ENCODE results near the gene CAMK2A. TPM values are rescaled to one million over a fixed set of nuclear protein-coding genes. Genes with fewer than 3 reads are reported as not detected.

Gene CAMK2A
- total and polyA plus RNA-seq, 4 donors: under 0.01 TPM; not detected in 3

DNA sequence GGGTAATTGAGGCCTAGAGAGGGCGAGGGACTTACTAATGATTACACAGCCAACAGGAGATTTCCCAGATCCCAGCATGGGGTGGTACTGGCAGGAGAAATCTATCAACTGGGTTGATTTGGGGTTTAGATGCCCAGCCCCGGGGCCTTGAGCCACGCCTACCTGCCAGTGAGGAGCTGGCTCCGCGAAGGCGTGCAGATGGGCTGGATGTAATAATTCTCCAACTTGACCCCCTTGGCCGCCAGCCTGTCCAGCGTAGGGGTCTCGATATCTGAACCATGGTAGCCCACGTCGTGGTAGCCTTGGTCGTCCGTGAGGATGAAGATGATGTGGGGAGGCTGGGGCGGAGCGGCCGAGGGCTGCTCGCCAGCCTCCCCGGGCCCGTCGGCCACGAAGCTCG, 12.3 kb upstream of the CAMK2A start:
- no peak for DNase-seq (ENCODE audit: low spot score)
- Histone ChIP-seq H3K27ac (ENCODE audit: low read depth in 1 of 2, low read length in 2 of 2) (no peak overlapping the region), H3K4me1 (ENCODE audit: control insufficient read depth in 4 of 4, insufficient read depth in 4 of 4, low read length in 3 of 4) (peaks cover 6 to 10% (median 8%) of the 10 kb centered on the region in 4 donors), H3K36me3 (ENCODE audit: control insufficient read depth in 4 of 4, insufficient read depth in 3 of 4, low read depth in 1 of 4, low read length in 3 of 4) (peaks cover 0 to 1% (median 0%) of the 10 kb centered on the region in 4 donors), H3K9me3 (ENCODE audit: control insufficient read depth in 4 of 4, low read length in 3 of 4) (no peaks in the 10 kb centered on the region), H3K9ac (ENCODE audit: low read depth in 1 of 2, low read length in 2 of 2) (no peak overlapping the region), H3K4me3 (ENCODE audit: low read depth in 1 of 3, low read length in 3 of 3) (no peak overlapping the region), H3K27me3 (ENCODE audit: control insufficient read depth in 4 of 4, insufficient read depth in 4 of 4, low read length in 3 of 4) (peaks cover 0 to 5% (median under 1%) of the 10 kb centered on the region in 4 donors)
- 31% methylated on average over 22 of the region's 22 CpGs for WGBS
- TF ChIP-seq, protein P1, sequence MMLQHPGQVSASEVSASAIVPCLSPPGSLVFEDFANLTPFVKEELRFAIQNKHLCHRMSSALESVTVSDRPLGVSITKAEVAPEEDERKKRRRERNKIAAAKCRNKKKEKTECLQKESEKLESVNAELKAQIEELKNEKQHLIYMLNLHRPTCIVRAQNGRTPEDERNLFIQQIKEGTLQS (IDR thresholded peaks at IDR 0.05): no peak
- TF ChIP-seq HNF4A (conservative IDR thresholded peaks at IDR 0.05) (no peak), NR2F2 (IDR thresholded peaks at IDR 0.05) (no peak), RAD21 (IDR thresholded peaks at IDR 0.05) (no peak), HNF4G (IDR thresholded peaks at IDR 0.05) (no peak), FOXA1 (IDR thresholded peaks at IDR 0.05) (no peak), RXRA (IDR thresholded peaks at IDR 0.05) (no peak), SP1 (IDR thresholded peaks at IDR 0.05) (no peak), EGR1 (IDR thresholded peaks at IDR 0.05; ENCODE audit: low read depth in 2 of 2) (no peak), TAF1 (conservative IDR thresholded peaks at IDR 0.05) (no peak), JUND (IDR thresholded peaks at IDR 0.05) (no peak), GABPA (IDR thresholded peaks at IDR 0.05 in 1 of 2, conservative IDR thresholded peaks at IDR 0.05 in 1 of 2) (no peak), YY1 (IDR thresholded peaks at IDR 0.05) (no peak), FOXA2 (IDR thresholded peaks at IDR 0.05) (no peak)
- TF ChIP-seq, protein P2, sequence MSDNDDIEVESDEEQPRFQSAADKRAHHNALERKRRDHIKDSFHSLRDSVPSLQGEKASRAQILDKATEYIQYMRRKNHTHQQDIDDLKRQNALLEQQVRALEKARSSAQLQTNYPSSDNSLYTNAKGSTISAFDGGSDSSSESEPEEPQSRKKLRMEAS (IDR thresholded peaks at IDR 0.05): no peak
- TF ChIP-seq, protein P3, sequence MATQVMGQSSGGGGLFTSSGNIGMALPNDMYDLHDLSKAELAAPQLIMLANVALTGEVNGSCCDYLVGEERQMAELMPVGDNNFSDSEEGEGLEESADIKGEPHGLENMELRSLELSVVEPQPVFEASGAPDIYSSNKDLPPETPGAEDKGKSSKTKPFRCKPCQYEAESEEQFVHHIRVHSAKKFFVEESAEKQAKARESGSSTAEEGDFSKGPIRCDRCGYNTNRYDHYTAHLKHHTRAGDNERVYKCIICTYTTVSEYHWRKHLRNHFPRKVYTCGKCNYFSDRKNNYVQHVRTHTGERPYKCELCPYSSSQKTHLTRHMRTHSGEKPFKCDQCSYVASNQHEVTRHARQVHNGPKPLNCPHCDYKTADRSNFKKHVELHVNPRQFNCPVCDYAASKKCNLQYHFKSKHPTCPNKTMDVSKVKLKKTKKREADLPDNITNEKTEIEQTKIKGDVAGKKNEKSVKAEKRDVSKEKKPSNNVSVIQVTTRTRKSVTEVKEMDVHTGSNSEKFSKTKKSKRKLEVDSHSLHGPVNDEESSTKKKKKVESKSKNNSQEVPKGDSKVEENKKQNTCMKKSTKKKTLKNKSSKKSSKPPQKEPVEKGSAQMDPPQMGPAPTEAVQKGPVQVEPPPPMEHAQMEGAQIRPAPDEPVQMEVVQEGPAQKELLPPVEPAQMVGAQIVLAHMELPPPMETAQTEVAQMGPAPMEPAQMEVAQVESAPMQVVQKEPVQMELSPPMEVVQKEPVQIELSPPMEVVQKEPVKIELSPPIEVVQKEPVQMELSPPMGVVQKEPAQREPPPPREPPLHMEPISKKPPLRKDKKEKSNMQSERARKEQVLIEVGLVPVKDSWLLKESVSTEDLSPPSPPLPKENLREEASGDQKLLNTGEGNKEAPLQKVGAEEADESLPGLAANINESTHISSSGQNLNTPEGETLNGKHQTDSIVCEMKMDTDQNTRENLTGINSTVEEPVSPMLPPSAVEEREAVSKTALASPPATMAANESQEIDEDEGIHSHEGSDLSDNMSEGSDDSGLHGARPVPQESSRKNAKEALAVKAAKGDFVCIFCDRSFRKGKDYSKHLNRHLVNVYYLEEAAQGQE (IDR thresholded peaks at IDR 0.05): no peak
- TF ChIP-seq, protein P4, sequence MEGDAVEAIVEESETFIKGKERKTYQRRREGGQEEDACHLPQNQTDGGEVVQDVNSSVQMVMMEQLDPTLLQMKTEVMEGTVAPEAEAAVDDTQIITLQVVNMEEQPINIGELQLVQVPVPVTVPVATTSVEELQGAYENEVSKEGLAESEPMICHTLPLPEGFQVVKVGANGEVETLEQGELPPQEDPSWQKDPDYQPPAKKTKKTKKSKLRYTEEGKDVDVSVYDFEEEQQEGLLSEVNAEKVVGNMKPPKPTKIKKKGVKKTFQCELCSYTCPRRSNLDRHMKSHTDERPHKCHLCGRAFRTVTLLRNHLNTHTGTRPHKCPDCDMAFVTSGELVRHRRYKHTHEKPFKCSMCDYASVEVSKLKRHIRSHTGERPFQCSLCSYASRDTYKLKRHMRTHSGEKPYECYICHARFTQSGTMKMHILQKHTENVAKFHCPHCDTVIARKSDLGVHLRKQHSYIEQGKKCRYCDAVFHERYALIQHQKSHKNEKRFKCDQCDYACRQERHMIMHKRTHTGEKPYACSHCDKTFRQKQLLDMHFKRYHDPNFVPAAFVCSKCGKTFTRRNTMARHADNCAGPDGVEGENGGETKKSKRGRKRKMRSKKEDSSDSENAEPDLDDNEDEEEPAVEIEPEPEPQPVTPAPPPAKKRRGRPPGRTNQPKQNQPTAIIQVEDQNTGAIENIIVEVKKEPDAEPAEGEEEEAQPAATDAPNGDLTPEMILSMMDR (IDR thresholded peaks at IDR 0.05; ENCODE audit: low read depth, low read length, missing input control): no peak
- TF ChIP-seq, protein P5, sequence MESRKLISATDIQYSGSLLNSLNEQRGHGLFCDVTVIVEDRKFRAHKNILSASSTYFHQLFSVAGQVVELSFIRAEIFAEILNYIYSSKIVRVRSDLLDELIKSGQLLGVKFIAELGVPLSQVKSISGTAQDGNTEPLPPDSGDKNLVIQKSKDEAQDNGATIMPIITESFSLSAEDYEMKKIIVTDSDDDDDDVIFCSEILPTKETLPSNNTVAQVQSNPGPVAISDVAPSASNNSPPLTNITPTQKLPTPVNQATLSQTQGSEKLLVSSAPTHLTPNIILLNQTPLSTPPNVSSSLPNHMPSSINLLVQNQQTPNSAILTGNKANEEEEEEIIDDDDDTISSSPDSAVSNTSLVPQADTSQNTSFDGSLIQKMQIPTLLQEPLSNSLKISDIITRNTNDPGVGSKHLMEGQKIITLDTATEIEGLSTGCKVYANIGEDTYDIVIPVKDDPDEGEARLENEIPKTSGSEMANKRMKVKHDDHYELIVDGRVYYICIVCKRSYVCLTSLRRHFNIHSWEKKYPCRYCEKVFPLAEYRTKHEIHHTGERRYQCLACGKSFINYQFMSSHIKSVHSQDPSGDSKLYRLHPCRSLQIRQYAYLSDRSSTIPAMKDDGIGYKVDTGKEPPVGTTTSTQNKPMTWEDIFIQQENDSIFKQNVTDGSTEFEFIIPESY (IDR thresholded peaks at IDR 0.05): no peak
